ENCODE data around the gene KLF6.

GRCh38 chr10:3757638-3758490, 27.1 kb downstream of the KLF6 start:
- TF ChIP-seq EZH2 (IDR thresholded peaks at IDR 0.05) (no peak), POLR2AphosphoS5 (IDR thresholded peaks at IDR 0.05; ENCODE audit: borderline replicate concordance, low read depth, low read length) (no peak), FOXP2 (optimal IDR thresholded peaks at IDR 0.05; ENCODE audit: control extremely low read depth, extremely low read length, insufficient read depth) (no peak)

All from SK-N-MC (cell line).